ENCODE data around the gene ADPRHL1. TPM values are rescaled to one million over a fixed set of nuclear protein-coding genes. Genes with fewer than 3 reads are reported as not detected.

The ADPRHL1 gene
- 1 to 10 TPM; 1.8 to 1.9 TPM for total RNA-seq

DNA sequence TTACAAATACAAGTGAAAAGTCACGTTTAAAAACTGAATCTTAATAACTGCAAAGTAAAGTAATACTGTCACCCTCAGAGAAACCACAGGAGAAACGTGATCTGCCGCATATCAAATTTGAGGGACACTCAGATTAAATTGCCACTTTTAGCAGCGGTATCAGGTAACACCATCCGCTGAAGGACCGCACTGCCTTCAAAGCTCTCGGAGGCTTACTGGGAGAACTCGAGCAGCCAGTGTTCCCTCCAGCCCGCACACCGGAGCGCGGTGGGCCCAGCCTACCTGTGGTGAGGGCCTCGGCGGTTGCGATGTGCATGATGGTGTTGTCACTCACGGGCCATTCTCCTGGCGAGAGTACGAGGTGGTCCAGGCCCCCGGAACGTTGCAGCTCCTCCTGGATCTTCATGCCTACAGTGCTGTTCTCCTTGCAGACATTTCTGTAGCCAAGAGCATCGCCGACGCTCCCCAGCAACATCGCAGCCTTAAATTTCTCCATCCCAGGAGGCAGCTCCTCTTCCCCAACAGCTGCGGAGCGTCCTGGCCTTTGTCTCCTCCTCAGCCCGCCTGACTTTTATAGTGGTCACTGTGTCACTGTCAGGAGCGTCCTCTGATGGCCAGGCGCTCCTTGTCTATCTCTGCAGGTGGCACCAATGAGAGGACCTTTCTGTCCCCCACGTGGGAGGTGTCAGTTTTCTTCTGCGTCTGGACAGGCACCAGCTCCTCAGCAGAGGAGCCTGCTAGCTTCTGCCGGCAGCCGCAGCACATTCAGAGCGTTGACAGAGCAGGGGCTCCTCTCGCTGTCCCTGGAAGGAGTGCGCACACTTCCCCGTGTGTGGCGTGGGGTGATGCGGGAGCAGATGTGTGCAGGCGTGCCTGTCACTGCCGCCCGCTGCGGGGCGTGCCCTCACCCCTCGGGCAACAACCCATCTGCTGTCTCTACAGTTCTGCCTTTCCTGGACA lies at the start of gene ADPRHL1:
Gene ADPRHL1, minus strand, starts transcription at position 547 of the 960 bp plus-strand sequence. Its CDS starts 51 bp downstream, at position 496.
- no peaks in the 10 kb centered on the region for H3K4me1 Mint-ChIP-seq (ENCODE audit: low read depth in 2 of 2)
- H3K9me3 Mint-ChIP-seq: no peaks in the 10 kb centered on the region
- DNase-seq (ENCODE audit: low spot score) (no peak), ATAC-seq (no peak)
- no peaks in the 10 kb centered on the region for H3K27me3 Mint-ChIP-seq
- H3K36me3 Mint-ChIP-seq: no peaks in the 10 kb centered on the region
- no peak within 1 kb of the TSS for H3K27ac Mint-ChIP-seq
- H3K4me3 Mint-ChIP-seq: no peak within 1 kb of the TSS

DNA sequence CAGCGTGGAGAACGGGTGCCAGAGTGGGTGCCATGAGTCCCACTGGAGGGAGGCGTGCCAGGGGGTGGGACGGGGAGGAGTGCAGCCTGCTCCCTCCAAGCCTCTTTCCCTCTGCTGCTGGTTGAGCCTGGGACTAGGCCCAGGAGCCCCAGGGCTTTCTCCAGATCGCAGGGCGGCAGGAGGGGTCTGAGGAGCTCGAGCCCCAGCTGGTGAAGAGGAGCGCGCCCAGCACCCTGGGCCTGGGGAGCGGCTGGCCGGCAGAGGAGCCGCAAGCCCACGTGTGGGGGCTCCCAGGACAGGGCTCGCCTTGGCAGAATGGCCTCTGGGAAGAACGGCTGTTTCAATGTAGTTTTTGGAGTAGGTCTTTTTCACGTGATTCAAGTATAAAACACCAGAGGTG lies 49.4 kb upstream of the ADPRHL1 start:
- no peak for ATAC-seq
- no peak overlapping the region for H3K27ac Mint-ChIP-seq

DNA sequence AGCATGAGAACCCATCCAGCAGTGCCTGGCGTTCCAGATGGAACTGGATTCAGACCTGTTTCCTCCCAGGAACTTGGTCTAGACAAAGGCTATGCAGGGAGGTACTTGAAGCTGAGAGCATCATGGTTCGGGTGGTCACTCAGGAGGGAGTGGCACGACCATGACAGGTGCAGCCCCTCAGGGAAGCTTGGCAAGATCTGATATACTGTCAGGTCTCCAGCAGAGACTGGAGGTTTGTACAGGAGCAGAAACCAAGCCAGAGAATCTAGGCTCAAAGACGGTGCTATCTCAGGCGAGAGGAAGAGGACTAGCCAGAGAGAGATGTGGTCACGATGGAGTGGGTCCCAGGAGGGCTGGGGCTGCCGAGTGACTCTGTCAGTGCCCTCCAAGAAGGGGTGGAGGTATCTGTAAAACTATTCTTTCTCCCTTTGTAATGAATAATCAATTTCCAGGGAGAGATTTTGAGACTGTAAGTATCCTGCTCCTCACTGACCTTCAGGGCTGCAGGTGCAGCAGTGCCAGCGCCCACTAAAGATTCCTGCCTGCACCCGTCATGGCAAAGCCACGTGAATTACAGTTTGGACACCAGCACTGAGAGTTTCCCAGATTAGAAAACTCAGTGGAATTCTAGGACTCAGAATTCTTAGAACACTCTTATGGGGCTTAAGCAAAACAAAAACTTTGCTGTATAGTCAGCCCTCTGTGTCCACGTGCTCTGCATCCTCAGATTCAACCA lies 47.4 kb upstream of the ADPRHL1 start:
- DNase-seq (ENCODE audit: low spot score) (no peak), ATAC-seq (no peak)
- Mint-ChIP-seq H3K9me3 (no peaks in the 10 kb centered on the region), H3K27ac (no peak overlapping the region), H3K4me1 (ENCODE audit: low read depth in 2 of 2) (peaks cover 5 to 8% of the 10 kb centered on the region in 2 donors), H3K36me3 (peaks cover 31% of the 10 kb centered on the region), H3K27me3 (no peaks in the 10 kb centered on the region), H3K4me3 (no peak overlapping the region)

More for the DNA sequence above, 49.4 kb upstream of the ADPRHL1 start:
- Mint-ChIP-seq H3K36me3 (peaks cover 29% of the 10 kb centered on the region), H3K4me1 (ENCODE audit: low read depth in 2 of 2) (peaks cover 0 to 6% of the 10 kb centered on the region in 2 donors), H3K4me3 (no peak overlapping the region), H3K9me3 (no peaks in the 10 kb centered on the region), H3K27me3 (no peaks in the 10 kb centered on the region)
- DNase-seq (ENCODE audit: low spot score): no peak

DNA sequence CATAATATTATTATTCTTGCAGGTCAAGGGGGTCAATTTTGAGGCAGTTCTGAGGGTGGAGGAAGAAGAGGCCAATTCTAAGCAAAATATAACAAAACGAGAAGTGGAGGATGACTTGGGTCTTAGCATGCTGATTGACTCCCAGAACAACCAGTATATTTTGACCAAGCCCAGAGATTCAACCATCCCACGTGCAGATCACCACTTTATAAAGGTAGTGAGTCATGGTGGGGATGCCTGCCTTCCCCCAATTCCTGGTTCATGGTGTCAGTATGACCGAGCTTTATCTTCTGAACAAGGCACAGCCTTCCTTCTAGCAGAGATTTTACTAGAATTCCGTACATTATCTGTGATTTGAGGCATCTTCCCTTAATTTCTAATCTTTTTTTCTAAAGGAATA lies 46.6 kb upstream of the ADPRHL1 start:
- Mint-ChIP-seq H3K27ac (no peak overlapping the region), H3K4me1 (ENCODE audit: low read depth in 2 of 2) (peaks cover 9 to 12% of the 10 kb centered on the region in 2 donors), H3K9me3 (no peaks in the 10 kb centered on the region), H3K27me3 (no peaks in the 10 kb centered on the region), H3K4me3 (no peak overlapping the region), H3K36me3 (peaks cover 27% of the 10 kb centered on the region)
- no peak for DNase-seq (ENCODE audit: low spot score)
- ATAC-seq: no peak

DNA sequence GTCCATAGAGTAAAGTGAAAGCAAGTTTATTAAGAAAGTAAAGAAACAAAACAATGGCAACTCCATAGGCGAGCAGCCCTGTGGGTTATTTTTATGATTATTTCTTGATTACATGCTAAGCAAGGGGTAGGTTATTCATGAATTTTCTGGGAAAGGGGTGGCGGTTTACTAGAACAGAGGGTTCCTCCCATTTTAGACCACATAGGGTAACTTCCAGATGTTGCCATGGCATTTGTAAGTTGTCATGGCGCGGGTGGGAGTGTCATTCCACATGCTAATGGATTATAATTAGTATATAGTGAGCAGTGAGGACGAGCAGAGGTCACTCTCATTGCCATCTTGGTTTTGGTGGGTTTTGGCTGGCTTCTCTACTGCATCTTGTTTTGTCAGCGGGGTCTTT lies 45.6 kb upstream of the ADPRHL1 start:
- DNase-seq (ENCODE audit: low spot score) (no peak), ATAC-seq (no peak)
- Mint-ChIP-seq H3K9me3 (no peaks in the 10 kb centered on the region), H3K27me3 (no peaks in the 10 kb centered on the region), H3K27ac (no peak overlapping the region), H3K4me3 (no peak overlapping the region), H3K36me3 (peaks cover 22% of the 10 kb centered on the region), H3K4me1 (ENCODE audit: low read depth in 2 of 2) (peaks cover 15 to 18% of the 10 kb centered on the region in 2 donors)

DNA sequence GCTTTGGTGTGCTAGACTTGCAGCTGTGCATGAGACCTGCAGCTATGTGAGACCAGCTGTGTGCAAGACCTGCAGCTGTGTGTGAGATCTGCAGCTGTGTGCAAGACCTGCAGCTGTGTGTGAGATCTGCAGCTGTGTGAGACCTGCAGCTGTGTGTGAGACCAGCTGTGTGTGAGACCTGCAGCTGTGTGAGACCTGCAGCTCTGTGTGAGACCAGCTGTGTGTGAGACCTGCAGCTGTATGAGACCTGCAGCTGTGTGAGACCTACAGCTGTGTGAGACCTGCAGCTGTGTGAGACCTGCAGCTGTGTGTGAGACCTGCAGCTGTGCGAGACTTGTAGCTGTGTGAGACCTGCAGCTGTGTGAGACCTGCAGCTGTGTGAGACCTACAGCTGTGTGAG lies 43.9 kb upstream of the ADPRHL1 start:
- Mint-ChIP-seq H3K4me1 (ENCODE audit: low read depth in 2 of 2) (peaks cover 26% of the 10 kb centered on the region in 2 donors), H3K27me3 (no peaks in the 10 kb centered on the region), H3K27ac (no peak overlapping the region), H3K4me3 (no peak overlapping the region), H3K9me3 (no peaks in the 10 kb centered on the region), H3K36me3 (peaks cover 22% of the 10 kb centered on the region)
- ATAC-seq: no peak
- DNase-seq (ENCODE audit: low spot score): no peak

DNA sequence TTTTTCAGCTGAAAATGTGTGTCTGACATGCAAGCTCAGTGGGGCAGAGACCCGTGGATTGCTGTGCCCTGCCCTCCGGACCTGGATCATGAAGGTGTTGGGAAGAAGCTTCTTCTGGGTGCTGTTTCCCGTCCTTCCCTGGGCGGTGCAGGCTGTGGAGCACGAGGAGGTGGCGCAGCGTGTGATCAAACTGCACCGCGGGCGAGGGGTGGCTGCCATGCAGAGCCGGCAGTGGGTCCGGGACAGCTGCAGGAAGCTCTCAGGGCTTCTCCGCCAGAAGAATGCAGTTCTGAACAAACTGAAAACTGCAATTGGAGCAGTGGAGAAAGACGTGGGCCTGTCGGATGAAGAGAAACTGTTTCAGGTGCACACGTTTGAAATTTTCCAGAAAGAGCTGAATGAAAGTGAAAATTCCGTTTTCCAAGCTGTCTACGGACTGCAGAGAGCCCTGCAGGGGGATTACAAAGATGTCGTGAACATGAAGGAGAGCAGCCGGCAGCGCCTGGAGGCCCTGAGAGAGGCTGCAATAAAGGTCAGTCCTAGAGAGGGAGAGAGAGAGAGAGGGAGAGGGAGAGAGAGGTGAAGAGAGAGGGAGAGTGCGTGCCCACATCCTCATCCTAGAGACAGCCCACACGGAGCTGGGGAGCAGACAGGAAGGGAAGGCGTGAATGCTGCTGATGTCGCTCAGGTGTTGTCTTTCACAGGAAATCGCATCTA lies 42.4 kb upstream of the ADPRHL1 start:
- peak overlapping the region; percentile 60 for H3K4me3 Mint-ChIP-seq

DNA sequence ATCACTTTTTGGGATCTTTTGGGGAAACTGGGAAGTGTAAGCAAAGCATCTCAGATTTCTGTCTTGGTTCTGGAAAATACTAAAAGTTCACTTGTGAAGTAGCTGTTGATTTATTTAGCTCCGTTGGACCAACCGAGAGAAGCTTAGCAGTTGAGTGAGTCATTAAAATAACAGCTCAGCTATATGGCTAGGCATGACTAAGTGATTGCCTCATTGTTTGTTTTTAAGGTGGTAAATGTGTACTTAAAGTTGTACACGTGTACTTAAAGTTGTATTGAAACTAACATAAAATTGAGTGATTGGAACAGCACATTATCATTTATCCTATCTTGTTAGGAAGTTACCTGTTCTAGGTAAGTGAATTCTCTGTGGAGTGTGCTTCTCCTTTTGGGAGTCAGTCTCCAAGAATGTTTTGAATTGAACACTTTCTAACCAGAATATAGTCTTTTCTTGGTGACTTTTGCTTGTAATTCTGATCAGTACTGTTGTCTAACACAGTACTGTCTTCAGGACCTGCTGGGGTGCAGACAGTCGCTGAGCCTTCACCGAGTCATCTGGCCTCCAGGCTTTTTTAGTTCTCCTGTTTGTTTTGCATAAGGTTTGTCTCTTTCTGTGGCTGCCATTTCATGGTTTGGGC lies 40.1 kb upstream of the ADPRHL1 start:
- H3K9me3 Mint-ChIP-seq: no peaks in the 10 kb centered on the region
- H3K27ac Mint-ChIP-seq: peak overlapping the region; percentile 62 to 68
- H3K36me3 Mint-ChIP-seq: peaks cover 16% of the 10 kb centered on the region
- no peak for DNase-seq (ENCODE audit: low spot score)
- ATAC-seq: peak; percentile 26 to 42
- no peaks in the 10 kb centered on the region for H3K27me3 Mint-ChIP-seq
- H3K4me3 Mint-ChIP-seq: peak overlapping the region; percentile 58
- H3K4me1 Mint-ChIP-seq (ENCODE audit: low read depth in 2 of 2): peaks cover 40 to 48% of the 10 kb centered on the region in 2 donors

More for the DNA sequence above, 42.4 kb upstream of the ADPRHL1 start:
- ATAC-seq: no peak
- no peak for DNase-seq (ENCODE audit: low spot score)
- Mint-ChIP-seq H3K9me3 (no peaks in the 10 kb centered on the region), H3K27me3 (no peaks in the 10 kb centered on the region), H3K36me3 (peaks cover 22% of the 10 kb centered on the region), H3K4me1 (ENCODE audit: low read depth in 2 of 2) (peaks cover 29 to 33% of the 10 kb centered on the region in 2 donors), H3K27ac (peak overlapping the region; percentile 25 to 61)

DNA sequence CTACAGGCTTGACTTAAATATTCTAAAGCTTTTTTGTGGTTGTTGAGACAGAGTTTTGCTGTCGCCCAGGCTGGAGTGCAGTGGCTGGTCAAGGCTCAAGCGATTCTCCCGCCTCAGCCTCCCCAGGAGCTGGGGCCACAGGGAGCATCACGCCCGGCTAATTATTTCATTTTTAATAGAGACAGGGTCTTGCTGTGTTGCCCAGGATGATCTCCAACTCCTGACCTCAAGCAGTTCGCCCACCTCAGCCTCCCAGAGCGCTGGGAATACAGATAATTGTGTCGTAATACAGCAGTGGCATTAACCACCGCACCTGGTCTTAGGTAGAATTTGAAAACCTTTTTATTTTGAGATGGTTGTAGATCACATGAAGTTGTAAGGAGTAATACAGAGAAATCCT lies 38.7 kb upstream of the ADPRHL1 start:
- ATAC-seq (no peak), DNase-seq (ENCODE audit: low spot score) (no peak)
- peak overlapping the region; percentile 71 to 83 for H3K27ac Mint-ChIP-seq
- H3K9me3 Mint-ChIP-seq: no peaks in the 10 kb centered on the region
- peaks cover 9% of the 10 kb centered on the region for H3K36me3 Mint-ChIP-seq
- H3K4me1 Mint-ChIP-seq (ENCODE audit: low read depth in 2 of 2): peaks cover 44 to 54% of the 10 kb centered on the region in 2 donors
- H3K27me3 Mint-ChIP-seq: no peaks in the 10 kb centered on the region
- peak overlapping the region; percentile 82 for H3K4me3 Mint-ChIP-seq

DNA sequence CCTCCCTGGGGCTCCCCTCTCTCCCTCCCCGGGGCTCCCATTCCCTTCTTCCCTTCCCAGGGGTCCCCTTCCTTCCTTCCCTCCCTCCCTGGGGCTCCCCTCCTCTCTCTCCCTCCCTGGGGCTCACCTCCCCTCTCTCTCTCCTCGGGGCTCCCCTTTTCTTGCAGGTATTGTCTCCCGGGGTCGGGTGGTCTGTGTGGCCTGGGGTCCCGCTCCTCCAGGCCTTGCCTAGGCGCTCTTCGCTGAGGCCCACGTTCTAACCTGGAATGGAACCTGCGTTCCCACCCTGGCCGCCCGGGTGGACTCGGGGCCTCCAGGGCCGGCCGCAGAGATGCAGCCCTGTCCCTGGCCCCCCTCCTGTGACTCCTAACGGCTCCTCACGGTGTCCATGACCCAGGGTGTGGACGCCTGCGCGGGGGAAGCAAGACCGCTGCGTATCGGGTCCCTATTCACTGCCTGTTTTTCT lies 38.2 kb upstream of the ADPRHL1 start:
- ATAC-seq: no peak
- Mint-ChIP-seq H3K9me3 (no peaks in the 10 kb centered on the region), H3K4me3 (peak overlapping the region; percentile 82), H3K36me3 (peaks cover 9% of the 10 kb centered on the region), H3K27ac (peak overlapping the region; percentile 71 to 83), H3K27me3 (no peaks in the 10 kb centered on the region), H3K4me1 (ENCODE audit: low read depth in 2 of 2) (peaks cover 44 to 54% of the 10 kb centered on the region in 2 donors)
- no peak for DNase-seq (ENCODE audit: low spot score)

DNA sequence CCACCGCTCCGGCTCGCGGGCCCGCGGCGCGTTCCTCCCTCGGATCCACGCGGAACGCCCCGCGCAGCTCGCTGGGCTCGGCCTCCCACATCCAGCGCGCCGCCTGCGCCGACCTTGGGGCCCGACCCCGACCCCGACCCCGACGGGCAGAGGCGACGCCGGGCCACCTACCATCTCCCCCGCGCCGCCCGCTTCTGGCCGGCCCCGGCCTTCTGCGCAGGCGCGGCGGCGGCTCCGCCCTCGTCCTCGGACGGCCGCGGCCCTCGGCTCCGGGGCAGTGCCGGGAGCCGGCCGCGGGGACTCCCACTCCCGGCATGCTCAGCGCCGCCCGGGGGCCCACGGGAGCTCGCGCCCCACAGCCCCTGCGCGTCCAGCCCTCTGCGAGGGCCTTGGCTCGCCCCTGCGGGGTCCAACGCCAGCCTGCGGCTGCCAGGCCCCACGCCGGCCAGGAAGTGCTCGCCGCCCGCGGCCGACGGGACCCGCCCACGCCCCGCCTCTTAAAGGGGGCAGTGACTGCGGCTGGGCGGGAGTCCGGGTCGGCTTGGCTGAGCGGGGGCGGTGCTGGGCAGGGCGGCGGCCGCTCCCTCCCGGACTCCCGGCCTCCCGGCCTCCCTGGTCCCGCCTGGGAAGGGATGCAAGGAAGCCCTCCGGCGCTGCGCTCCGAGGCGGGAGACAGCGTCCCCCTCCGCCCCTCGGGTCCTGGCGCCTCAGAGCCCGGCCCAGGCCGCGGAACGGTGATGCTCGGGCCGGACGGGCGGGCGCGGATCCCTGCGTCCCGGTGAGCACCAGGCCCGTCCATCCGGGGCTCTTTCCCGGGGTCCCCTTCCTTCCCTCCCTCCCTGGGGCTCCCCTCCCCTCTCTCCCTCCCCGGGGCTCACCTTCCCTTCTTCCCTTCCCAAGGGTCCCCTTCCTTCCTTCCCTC lies 37.5 kb upstream of the ADPRHL1 start, which contains the start of gene DCUN1D2:
Gene DCUN1D2, minus strand, starts transcription at position 216 of the 922 bp plus-strand sequence. Its CDS starts 42 bp downstream, at position 174.
- Mint-ChIP-seq H3K9me3 (no peaks in the 10 kb centered on the region), H3K27ac (peak within 1 kb of the TSS; percentile 71 to 83), H3K36me3 (peaks cover 5% of the 10 kb centered on the region), H3K4me1 (ENCODE audit: low read depth in 2 of 2) (peaks cover 40 to 50% of the 10 kb centered on the region in 2 donors), H3K4me3 (peak within 1 kb of the TSS; percentile 92), H3K27me3 (no peaks in the 10 kb centered on the region)
- ATAC-seq (peak; percentile 96 to 97), DNase-seq (ENCODE audit: low spot score) (peak; percentile 97)

Measured in natural killer cell treated with Interleukin-12 subunit alpha and Interleukin-12 subunit beta and Interleukin-15 and Interleukin-18, amount 100 ng/mL, for 72 hours (primary cell).